Aorta (tissue), 5 donors: ENCODE data around the gene VTI1B. TPM values are rescaled to one million over a fixed set of nuclear protein-coding genes. Genes with fewer than 3 reads are reported as not detected.

Experiments used
- ATAC-seq: fragments of 200-7000 bp; cut with Tn5 transposase; one replicate; pipeline ENCODE4 v1.9.1; 2022; ENCODE audit warnings: moderate library complexity; ENCODE audit not compliant: low FRiP score
- DNase-seq, 2 donors: peaks; one replicate each; pipeline ENCODE4 v3.0.0-alpha.2; 2020
- H3K27ac ChIP-seq, 2 donors: one replicate each; pipeline ENCODE4 v1.5.1; 2013; ENCODE audit warnings: low read length in 2 of 2, mild to moderate bottlenecking in 2 of 2, moderate library complexity in 2 of 2, control low read depth in 1 of 2, inconsistent platforms in 1 of 2, low read depth in 1 of 2
- H3K27me3 ChIP-seq, 2 donors: one replicate each; pipeline ENCODE4 v1.6.1; 2013; ENCODE audit warnings: control low read depth in 1 of 2, low read length in 1 of 2, mild to moderate bottlenecking in 1 of 2, moderate library complexity in 1 of 2; ENCODE audit not compliant: insufficient read depth in 2 of 2, control insufficient read depth in 1 of 2
- H3K36me3 ChIP-seq, 2 donors: one replicate each; pipeline ENCODE4 v1.6.1; 2013; ENCODE audit warnings: control low read depth in 1 of 2, low read length in 1 of 2, mild to moderate bottlenecking in 1 of 2; ENCODE audit not compliant: insufficient read depth in 2 of 2, control insufficient read depth in 1 of 2
- H3K4me1 ChIP-seq, 2 donors: one replicate each; pipeline ENCODE4 v1.6.1; 2013; ENCODE audit warnings: low read length in 2 of 2, control low read depth in 1 of 2, mild to moderate bottlenecking in 1 of 2, moderate library complexity in 1 of 2; ENCODE audit not compliant: insufficient read depth in 2 of 2, control insufficient read depth in 1 of 2
- H3K4me3 ChIP-seq, 2 donors: one replicate each; pipeline ENCODE4 v1.5.1; 2013; ENCODE audit warnings: low read length in 2 of 2, control low read depth in 1 of 2, mild to moderate bottlenecking in 1 of 2
- H3K9me3 ChIP-seq: one replicate; pipeline ENCODE4 v1.6.1; 2013; ENCODE audit warnings: mild to moderate bottlenecking, low read length; ENCODE audit not compliant: control insufficient read depth
- WGBS, 2 donors: extraction: QIAGEN DNeasy Blood & Tissue Kit; methylation state at CpG; one replicate each; pipeline ENCODE4 v1.1.7; 2013; 5-methylcytosine and 5-hydroxymethylcytosine counted together
- intact Hi-C, 2 donors: fragments of 100-400 bp; cut with DNase I; formaldehyde crosslinking; loops; one replicate each; pipeline versions ENCODE4 v1.14.2 to v1.15.0; 2022
- polyA plus RNA-seq, 2 donors: library from polyadenylated mRNA; stranded (reverse); fragments of 200-250 nt; gene quantifications; one replicate each; pipeline ENCODE4 v1.2.3, GENCODE V29; 2013
- total RNA-seq, 2 donors: library from RNA; stranded (reverse); fragmentation: NEBNext Ultra II Directional; extraction: Animal tissue kit (Norgen Biotek cat#: 25700); gene quantifications; one replicate each; pipeline ENCODE4 v1.2.1, GENCODE V29; 2021
- donor health status: healthy with polysubstance abuse.
- donor health status: Bipolar disorder and iron deficiency.
- donor health status: DM: no; HTN: no; CAD: no.
- donor health status: DM: no; HTN: no; CAD: no.
- donor health status: DM: yes; HTN: yes; CAD: no.

Gene VTI1B
- total and polyA plus RNA-seq, 4 donors: 88.9 to 140 (median 94.7) TPM

- peaks cover 0 to 1% of the 10 kb centered on the region in 2 donors for H3K4me1 ChIP-seq
- 29 to 31% methylated on average over 5 of the region's 5 CpGs for WGBS, 2 donors
- intact Hi-C loops: no loop called here
- no peaks in the 10 kb centered on the region for H3K9me3 ChIP-seq
- peaks cover 0 to 3% of the 10 kb centered on the region in 2 donors for H3K36me3 ChIP-seq
- DNase-seq (no peak), ATAC-seq (no peak)
- peak overlapping the region; percentile 54 to 98 for H3K4me3 ChIP-seq
- H3K27me3 ChIP-seq: no peaks in the 10 kb centered on the region
- H3K27ac ChIP-seq: no peak overlapping the region
Measured at GRCh38 chr14:67673451-67673850, 981 bp downstream of the VTI1B start.

GRCh38 chr14:67668559-67668958 lies 5.9 kb downstream of the VTI1B start:
- intact Hi-C loops: loop anchor here in 1 of 2 donors (5.0 kb wide), 1 partner anchor 34 kb away; the partner anchor contains the start of gene RDH12
- H3K27me3 ChIP-seq: no peaks in the 10 kb centered on the region
- no peak for ATAC-seq
- no peaks in the 10 kb centered on the region for H3K9me3 ChIP-seq
- H3K4me1 ChIP-seq: no peaks in the 10 kb centered on the region
- DNase-seq: no peak
- H3K27ac ChIP-seq: no peak overlapping the region
- H3K36me3 ChIP-seq: no peaks in the 10 kb centered on the region
- H3K4me3 ChIP-seq: no peak overlapping the region

- whole genome bisulfite sequencing, 2 donors: 2 to 6% methylated on average over 1 of the region's 1 CpG
- Histone ChIP-seq H3K27ac (no peak overlapping the region), H3K4me3 (no peak overlapping the region), H3K4me1 (no peaks in the 10 kb centered on the region), H3K36me3 (no peaks in the 10 kb centered on the region), H3K9me3 (no peaks in the 10 kb centered on the region), H3K27me3 (no peaks in the 10 kb centered on the region)
- DNase-seq (no peak), ATAC-seq (peak; percentile 72)
- intact Hi-C loops: loop anchor here (2.0 to 5.0 kb wide), 2 partner anchors 35 to 48 kb away; partner anchors contain the start of genes ARG2 (in 2 of the 2) and RDH12 (in 1 of the 2)
Measured at GRCh38 chr14:67666750-67667449, 7.5 kb downstream of the VTI1B start.

GRCh38 chr14:67665868-67666267 lies 8.6 kb downstream of the VTI1B start:
- WGBS, 2 donors: 76% methylated on average over 2 of the region's 2 CpGs
- ATAC-seq: no peak

GRCh38 chr14:67663633-67664032 lies 10.8 kb downstream of the VTI1B start:
- Histone ChIP-seq H3K27ac (no peak overlapping the region), H3K9me3 (no peaks in the 10 kb centered on the region), H3K36me3 (peaks cover 0 to 1% of the 10 kb centered on the region in 2 donors), H3K27me3 (no peaks in the 10 kb centered on the region), H3K4me1 (no peaks in the 10 kb centered on the region), H3K4me3 (no peak overlapping the region)
- DNase-seq (no peak), ATAC-seq (no peak)
- WGBS, 2 donors: 82 to 95% methylated on average over 4 of the region's 4 CpGs
- intact Hi-C loops: no loop called here

More at GRCh38 chr14:67665868-67666267, 8.6 kb downstream of the VTI1B start:
- Histone ChIP-seq H3K36me3 (no peaks in the 10 kb centered on the region), H3K4me1 (no peaks in the 10 kb centered on the region), H3K9me3 (no peaks in the 10 kb centered on the region), H3K27me3 (no peaks in the 10 kb centered on the region), H3K27ac (no peak overlapping the region), H3K4me3 (no peak overlapping the region)
- intact Hi-C loops: loop anchor here (2.0 to 5.0 kb wide), 2 partner anchors 36 to 47 kb away; partner anchors contain the start of genes ARG2 (in 2 of the 2) and RDH12 (in 1 of the 2)
- no peak for DNase-seq

GRCh38 chr14:67653651-67654280 lies 20.7 kb downstream of the VTI1B start:
- Histone ChIP-seq H3K9me3 (no peaks in the 10 kb centered on the region), H3K36me3 (peaks cover 16 to 18% of the 10 kb centered on the region in 2 donors), H3K4me3 (no peak overlapping the region), H3K27ac (no peak overlapping the region), H3K27me3 (no peaks in the 10 kb centered on the region), H3K4me1 (no peaks in the 10 kb centered on the region)
- no peak for ATAC-seq
- intact Hi-C loops: no loop called here
- no peak for DNase-seq
- WGBS, 2 donors: 47 to 59% methylated on average over 6 of the region's 6 CpGs

- no peaks in the 10 kb centered on the region for H3K27me3 ChIP-seq
- 78 to 81% methylated on average over 1 of the region's 1 CpG for WGBS, 2 donors
- no peaks in the 10 kb centered on the region for H3K4me1 ChIP-seq
- intact Hi-C loops: no loop called here
- DNase-seq (no peak), ATAC-seq (no peak)
- peaks cover 20% of the 10 kb centered on the region in 2 donors for H3K36me3 ChIP-seq
- H3K4me3 ChIP-seq: no peak overlapping the region
- H3K9me3 ChIP-seq: no peaks in the 10 kb centered on the region
- H3K27ac ChIP-seq: no peak overlapping the region
Measured at GRCh38 chr14:67652189-67652588, 22.2 kb downstream of the VTI1B start.

- intact Hi-C loops: no loop called here
- 83 to 91% methylated on average over 2 of the region's 2 CpGs for WGBS, 2 donors
- ATAC-seq: no peak
- no peaks in the 10 kb centered on the region for H3K27me3 ChIP-seq
- no peaks in the 10 kb centered on the region for H3K9me3 ChIP-seq
- H3K4me1 ChIP-seq: no peaks in the 10 kb centered on the region
- peaks cover 20 to 24% of the 10 kb centered on the region in 2 donors for H3K36me3 ChIP-seq
- H3K27ac ChIP-seq: no peak overlapping the region
- no peak overlapping the region for H3K4me3 ChIP-seq
- no peak for DNase-seq
Measured at GRCh38 chr14:67650694-67651093, 23.7 kb downstream of the VTI1B start.

GRCh38 chr14:67650151-67650550 lies 24.3 kb downstream of the VTI1B start:
- no peaks in the 10 kb centered on the region for H3K9me3 ChIP-seq
- DNase-seq: no peak
- peaks cover 20 to 24% of the 10 kb centered on the region in 2 donors for H3K36me3 ChIP-seq
- no peak overlapping the region for H3K4me3 ChIP-seq
- intact Hi-C loops: no loop called here
- H3K27ac ChIP-seq: no peak overlapping the region
- H3K4me1 ChIP-seq: no peaks in the 10 kb centered on the region
- no peaks in the 10 kb centered on the region for H3K27me3 ChIP-seq
- ATAC-seq: no peak
- 59 to 67% methylated on average over 1 of the region's 1 CpG for WGBS, 2 donors
